GM12874 (cell line): ENCODE results near the gene CFAP73.

Source experiments
- CTCF ChIP-seq: IDR thresholded peaks from 2 replicates; pipeline ENCODE4 v1.5.1; 2011; ENCODE audit warnings: low read depth, mild to moderate bottlenecking, control low read depth, low read length, moderate library complexity; ENCODE audit not compliant: insufficient read depth

The CFAP73 gene

DNA sequence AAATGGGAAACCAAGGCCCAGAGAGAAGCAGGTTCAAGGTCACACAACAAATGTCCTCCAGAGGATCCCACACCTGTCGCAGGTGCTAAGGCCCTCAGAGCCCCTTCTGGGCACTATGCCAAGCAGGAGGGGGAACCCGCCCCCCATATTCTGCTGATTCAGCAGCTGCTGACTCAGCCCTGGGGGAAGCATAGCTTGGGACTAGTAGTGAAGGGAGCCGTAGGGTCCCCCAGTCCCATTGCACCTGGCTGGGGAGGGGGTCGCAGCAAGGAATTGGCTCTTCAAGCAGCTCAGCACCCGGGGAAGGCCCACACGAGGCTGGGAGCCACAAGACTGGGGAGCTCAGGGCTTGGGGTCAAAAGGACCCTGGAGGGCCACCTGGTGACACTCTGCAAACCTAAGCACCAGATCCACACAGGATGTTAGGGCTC, 15.0 kb upstream of the CFAP73 start:
- no peak for TF ChIP-seq CTCF

GRCh38 chr12:113135178-113136127, 14.1 kb upstream of the CFAP73 start, which contains the start of gene RASAL1:
TSS of gene RASAL1 (minus strand) at chr12:113135761. CDS start at chr12:113135462, 299 bp downstream.
- TF ChIP-seq CTCF: peak; percentile 70

DNA sequence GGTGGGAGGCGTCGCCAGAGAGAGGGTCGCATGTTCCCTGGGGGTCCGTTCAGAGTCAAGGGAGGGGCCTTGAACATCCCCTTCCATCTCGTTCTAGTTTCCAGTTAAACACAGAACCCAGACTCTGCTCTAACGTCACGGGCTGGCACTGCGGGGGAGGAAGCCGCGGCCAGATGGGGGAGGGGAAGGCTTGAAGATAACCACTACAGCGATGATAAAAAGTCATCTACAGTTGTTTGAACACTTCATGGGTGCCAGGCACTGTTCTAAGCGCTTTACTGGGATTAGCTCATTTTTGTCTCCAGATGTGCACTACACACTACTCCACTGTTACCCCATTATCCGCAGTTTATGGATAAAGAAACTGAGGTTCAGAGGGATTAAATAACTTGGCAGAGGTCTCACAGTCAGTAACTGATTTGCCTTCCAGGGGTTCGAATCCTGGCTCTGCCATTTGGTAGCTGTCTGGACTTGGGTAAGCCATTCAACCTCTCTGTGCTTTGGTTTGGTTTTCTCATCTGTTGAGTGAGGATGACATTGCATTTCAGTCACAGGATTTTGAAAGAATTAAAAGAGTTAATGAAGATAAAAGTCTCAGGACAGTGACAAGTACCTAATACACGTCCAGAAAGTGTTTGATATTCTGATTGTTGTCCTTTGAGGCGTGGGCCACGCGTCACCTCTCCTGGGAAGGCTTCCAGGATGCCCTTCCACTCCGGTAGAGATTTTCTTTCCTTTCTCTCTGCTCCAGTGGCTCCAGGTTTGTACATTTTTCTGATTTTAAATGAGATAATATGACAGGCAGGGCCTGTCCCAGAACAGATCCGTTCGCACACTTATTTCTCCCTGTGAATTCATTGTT, 13.2 kb upstream of the CFAP73 start:
- TF ChIP-seq CTCF: no peak

DNA sequence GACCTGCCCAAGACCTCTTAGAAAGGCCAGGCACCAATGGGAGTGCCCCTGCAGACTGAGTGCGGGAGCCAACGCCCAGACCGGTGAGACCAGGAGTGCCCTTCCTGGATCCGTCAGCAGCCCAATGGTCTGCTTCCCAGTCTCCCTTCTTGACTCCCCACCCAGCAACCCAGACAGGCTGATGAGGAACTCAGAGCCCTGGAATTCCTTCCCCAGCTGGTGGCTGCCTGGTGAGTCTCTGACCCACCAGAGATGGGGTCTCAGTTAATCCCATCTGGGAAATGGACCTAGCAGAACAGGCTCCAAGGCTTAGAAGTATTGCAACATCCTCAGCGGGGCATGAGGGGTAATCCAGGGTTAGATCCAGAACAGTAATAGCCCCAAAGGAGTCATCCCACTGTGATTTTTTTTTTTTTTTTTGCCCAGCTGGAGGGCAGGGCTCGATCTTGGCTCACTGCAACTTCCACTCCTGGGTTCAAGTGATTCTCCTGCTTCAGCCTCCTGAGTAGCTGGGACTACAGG, 12.5 kb upstream of the CFAP73 start:
- TF ChIP-seq CTCF: no peak

DNA sequence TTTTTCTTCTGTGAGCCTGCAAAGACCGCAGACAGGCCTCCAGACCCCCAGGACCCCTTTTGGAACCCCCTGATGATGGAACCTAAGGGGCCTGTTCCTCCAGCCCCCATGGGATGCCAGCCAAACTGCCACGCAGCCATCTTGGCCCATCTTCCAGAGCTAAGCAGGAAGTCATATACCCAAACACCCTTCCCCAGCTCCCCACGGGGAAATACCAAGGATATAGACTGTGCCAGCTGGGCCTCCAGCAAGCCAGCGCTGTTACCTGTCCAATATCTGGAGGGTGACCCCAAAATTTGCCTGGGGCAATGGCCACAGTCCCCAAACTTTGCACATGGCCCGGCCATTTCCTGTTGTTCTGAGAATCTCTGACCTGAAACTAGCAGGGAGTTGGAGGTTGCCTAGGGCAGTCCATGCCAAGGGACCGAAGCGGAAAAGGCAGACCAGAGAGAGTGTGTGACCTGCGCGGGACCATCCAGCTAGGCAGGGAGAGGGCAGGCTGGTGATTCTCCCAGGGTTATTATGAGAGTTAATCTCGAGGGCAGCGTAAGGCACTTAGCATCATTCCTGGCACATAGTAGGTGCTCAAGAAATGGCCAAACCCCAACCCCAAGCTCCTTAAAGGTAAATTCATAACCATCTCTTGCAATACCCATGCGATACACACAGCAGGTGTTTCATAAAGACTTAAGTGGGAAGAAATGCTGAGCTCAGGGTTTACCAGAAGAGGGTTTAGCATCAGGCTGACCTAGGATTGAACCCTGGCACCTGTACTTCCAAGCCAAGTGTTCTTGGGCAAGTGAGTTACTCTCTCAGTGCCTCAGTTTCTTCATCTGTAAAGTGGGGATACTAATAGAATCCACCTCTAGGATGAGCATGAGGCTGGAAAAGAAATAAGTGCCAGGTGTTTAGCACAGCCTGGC, 11.4 kb upstream of the CFAP73 start:
- no peak for TF ChIP-seq CTCF

- no peak for TF ChIP-seq CTCF
These were observed 10.7 kb upstream of the CFAP73 start for GRCh38 chr12:113138826-113139225.
